Karpas-422 (cell line): ENCODE data around the gene PLK1. TPM values are rescaled to one million over a fixed set of nuclear protein-coding genes. Genes with fewer than 3 reads are reported as not detected.

Experiments used
- DNase-seq: peaks from one replicate; pipeline ENCODE4 v3.0.0-alpha.2; 2015
- H2AFZ ChIP-seq: fragments of 200-600 bp; sonication (generic); 2 replicates; pipeline ENCODE4 v1.6.1; 2014; ENCODE audit warnings: antibody characterized with exemption, low read length, mixed read lengths
- H3K27ac ChIP-seq: fragments of 200-600 bp; sonication (generic); 2 replicates; pipeline ENCODE4 v1.5.1; 2014; ENCODE audit warnings: mild to moderate bottlenecking, low read length, moderate library complexity
- H3K27me3 ChIP-seq: fragments of 200-600 bp; sonication (generic); 2 replicates; pipeline ENCODE4 v1.6.1; 2014; ENCODE audit warnings: low read length, mixed read lengths
- H3K36me3 ChIP-seq: fragments of 200-600 bp; sonication (generic); 2 replicates; pipeline ENCODE4 v1.6.1; 2014; ENCODE audit warnings: low read length, mixed read lengths; ENCODE audit not compliant: insufficient read depth
- H3K4me1 ChIP-seq: fragments of 200-600 bp; sonication (generic); 2 replicates; pipeline ENCODE4 v1.6.1; 2014; ENCODE audit warnings: mild to moderate bottlenecking, low read length, mixed read lengths
- H3K4me2 ChIP-seq: fragments of 200-600 bp; sonication (generic); 2 replicates; pipeline ENCODE4 v1.6.1; 2014; ENCODE audit warnings: low read length, low read depth, mild to moderate bottlenecking; ENCODE audit not compliant: poor library complexity, severe bottlenecking
- H3K4me3 ChIP-seq: fragments of 200-600 bp; sonication (generic); 2 replicates; pipeline ENCODE4 v1.5.1; 2014; ENCODE audit warnings: mild to moderate bottlenecking, antibody characterized with exemption, low read length, mixed read lengths
- H3K79me2 ChIP-seq: fragments of 200-600 bp; sonication (generic); 2 replicates; pipeline ENCODE4 v1.6.1; 2014; ENCODE audit warnings: mild to moderate bottlenecking, low read length, mixed read lengths
- H3K9ac ChIP-seq: fragments of 200-600 bp; sonication (generic); 2 replicates; pipeline ENCODE4 v1.6.0; 2014; ENCODE audit warnings: low read length
- H3K9me2 ChIP-seq: fragments of 200-600 bp; sonication (generic), shearing (Covaris generic); replicated peaks from 2 replicates; pipeline ENCODE4 v1.6.0; 2014; ENCODE audit warnings: mild to moderate bottlenecking, low read length, moderate library complexity; ENCODE audit not compliant: insufficient read depth
- H3K9me3 ChIP-seq: fragments of 300-700, 200-600 bp; sonication (generic); 2 replicates; pipeline ENCODE4 v1.6.1; 2014; ENCODE audit warnings: low read length, mixed read lengths
- H4K20me1 ChIP-seq: fragments of 200-600 bp; sonication (generic); 2 replicates; pipeline ENCODE4 v1.6.1; 2014; ENCODE audit warnings: mild to moderate bottlenecking, antibody characterized with exemption, low read length, low read depth; ENCODE audit not compliant: insufficient read depth
- total RNA-seq: library from RNA; depleted of rRNA; stranded (reverse); fragments of >200 nt; shearing (Covaris generic); gene quantifications from 2 replicates; pipeline ENCODE4 v1.2.3, GENCODE V29; 2014; ENCODE audit warnings: low replicate concordance

Gene PLK1
- total RNA-seq, 1 experiment from 2014 or later: 36.8 TPM

- no peaks in the 10 kb centered on the region for H4K20me1 ChIP-seq
- no peaks in the 10 kb centered on the region for H3K27me3 ChIP-seq
- no peaks in the 10 kb centered on the region for H3K9me2 ChIP-seq
- no peak overlapping the region for H3K4me3 ChIP-seq
- H3K79me2 ChIP-seq: no peaks in the 10 kb centered on the region
- H3K4me1 ChIP-seq: peaks cover 6% of the 10 kb centered on the region
- no peak overlapping the region for H3K9ac ChIP-seq
- H3K27ac ChIP-seq: no peak overlapping the region
- DNase-seq: no peak
- no peaks in the 10 kb centered on the region for H3K36me3 ChIP-seq
- no peaks in the 10 kb centered on the region for H3K9me3 ChIP-seq
- no peak overlapping the region for H2AFZ ChIP-seq
- H3K4me2 ChIP-seq: no peak overlapping the region
Measured at GRCh38 chr16:23695756-23696155, 17.1 kb downstream of the PLK1 start.

DNA sequence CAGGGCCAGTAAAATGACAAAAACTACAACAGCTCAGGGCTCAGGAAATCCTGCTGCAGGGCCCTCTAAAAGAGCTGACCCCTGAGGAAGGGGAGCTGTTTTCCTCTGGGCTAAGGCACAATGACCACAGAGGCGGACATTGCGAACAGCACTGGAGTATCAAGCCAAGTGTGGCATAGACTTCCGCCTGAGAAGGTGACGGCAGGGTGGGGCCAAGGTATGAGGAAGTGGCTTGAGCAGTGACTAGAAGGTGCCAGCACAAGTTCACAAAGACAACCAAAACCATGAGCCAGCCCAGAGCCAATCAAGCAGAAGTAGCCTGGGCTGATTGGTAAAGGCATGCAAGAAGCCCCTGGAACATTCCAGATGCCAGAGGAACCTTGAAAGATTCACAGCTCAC lies 20.4 kb downstream of the PLK1 start:
- H3K9me3 ChIP-seq: no peaks in the 10 kb centered on the region
- no peak overlapping the region for H3K27ac ChIP-seq
- H3K36me3 ChIP-seq: no peaks in the 10 kb centered on the region
- no peaks in the 10 kb centered on the region for H3K79me2 ChIP-seq
- no peak overlapping the region for H3K4me2 ChIP-seq
- H3K9me2 ChIP-seq: no peaks in the 10 kb centered on the region
- no peaks in the 10 kb centered on the region for H4K20me1 ChIP-seq
- DNase-seq: peak; percentile 62
- peaks cover 6% of the 10 kb centered on the region for H3K4me1 ChIP-seq
- H2AFZ ChIP-seq: peak overlapping the region; percentile 52; the same call in 1 of the 2 replicates
- H3K27me3 ChIP-seq: peaks cover 4% of the 10 kb centered on the region; the same call in 1 of the 2 replicates
- H3K9ac ChIP-seq: no peak overlapping the region
- no peak overlapping the region for H3K4me3 ChIP-seq

DNA sequence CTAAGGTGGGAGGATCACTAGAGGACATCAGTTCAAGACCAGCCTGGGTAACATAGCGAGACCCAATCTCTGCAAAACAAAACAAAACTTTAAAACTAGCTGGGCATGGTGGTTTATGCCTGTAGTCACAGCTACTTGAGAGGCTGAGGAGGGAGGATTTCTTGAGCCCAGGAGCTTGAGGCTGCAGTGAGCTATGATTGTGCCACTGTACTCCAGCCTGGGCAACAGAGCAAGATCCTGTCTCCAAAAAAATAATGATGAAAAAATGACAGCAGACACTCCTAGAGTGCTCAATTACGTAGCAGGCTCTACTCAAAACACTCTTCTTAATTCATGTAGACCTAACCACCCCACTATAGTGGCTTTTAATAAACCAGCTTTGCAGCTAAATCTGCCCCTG lies 21.4 kb downstream of the PLK1 start:
- H3K9me2 ChIP-seq: no peaks in the 10 kb centered on the region

DNA sequence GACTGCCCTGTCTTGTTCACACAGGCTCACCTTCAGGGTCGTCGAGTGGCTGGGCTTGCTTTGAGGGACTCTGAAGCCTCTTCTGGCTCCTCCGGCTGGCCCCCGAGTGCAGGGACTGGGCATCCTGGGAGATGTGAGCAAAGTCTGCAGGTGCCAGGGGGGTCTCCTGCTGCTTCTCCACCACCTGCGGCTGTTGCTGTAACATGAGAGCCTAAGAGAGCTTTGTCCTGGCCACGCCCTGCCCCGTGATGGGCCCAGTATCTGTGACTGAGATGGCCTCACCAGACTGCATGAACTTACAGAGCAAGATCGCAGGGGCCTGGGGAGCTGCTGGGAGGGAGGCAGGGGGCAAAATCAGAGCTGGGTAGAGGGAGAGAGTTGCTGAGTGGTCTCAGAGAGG lies 21.8 kb downstream of the PLK1 start:
- Histone ChIP-seq H3K79me2 (no peaks in the 10 kb centered on the region), H3K9ac (no peak overlapping the region), H3K36me3 (no peaks in the 10 kb centered on the region), H3K27me3 (peaks cover 4% of the 10 kb centered on the region; the same call in 1 of the 2 replicates), H4K20me1 (no peaks in the 10 kb centered on the region), H3K9me2 (no peaks in the 10 kb centered on the region), H3K9me3 (no peaks in the 10 kb centered on the region), H3K4me2 (no peak overlapping the region), H2AFZ (no peak overlapping the region), H3K27ac (no peak overlapping the region), H3K4me3 (no peak overlapping the region), H3K4me1 (peaks cover 6% of the 10 kb centered on the region)
- DNase-seq: no peak

More for the DNA sequence above, 21.4 kb downstream of the PLK1 start:
- H3K9me3 ChIP-seq: no peaks in the 10 kb centered on the region
- no peaks in the 10 kb centered on the region for H4K20me1 ChIP-seq
- no peaks in the 10 kb centered on the region for H3K79me2 ChIP-seq
- H3K4me1 ChIP-seq: peaks cover 6% of the 10 kb centered on the region
- no peak overlapping the region for H3K4me3 ChIP-seq
- no peak for DNase-seq
- no peaks in the 10 kb centered on the region for H3K36me3 ChIP-seq
- no peak overlapping the region for H2AFZ ChIP-seq
- H3K4me2 ChIP-seq: no peak overlapping the region
- H3K27me3 ChIP-seq: peaks cover 4% of the 10 kb centered on the region; the same call in 1 of the 2 replicates
- H3K27ac ChIP-seq: no peak overlapping the region
- no peak overlapping the region for H3K9ac ChIP-seq

DNA sequence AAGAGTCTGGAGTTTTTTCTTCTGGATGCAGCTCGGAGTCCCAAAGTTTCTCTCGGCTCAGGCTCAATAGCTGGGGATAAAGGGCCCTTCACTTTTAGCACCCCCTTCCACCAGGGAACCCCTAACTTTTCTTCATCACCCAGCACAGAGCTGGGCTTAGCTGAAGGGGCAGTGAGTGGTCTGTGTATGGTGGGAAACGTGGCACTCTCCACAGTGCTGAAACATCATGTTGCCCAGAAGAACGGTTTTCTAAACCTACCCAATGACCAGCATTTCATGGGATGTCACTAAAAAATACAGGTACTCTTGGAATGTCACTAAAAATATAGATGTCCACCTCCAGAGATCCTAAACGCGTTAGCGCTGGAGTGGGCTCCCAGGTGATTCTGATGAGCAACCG lies 22.4 kb downstream of the PLK1 start:
- no peak for DNase-seq
- H3K4me1 ChIP-seq: peaks cover 6% of the 10 kb centered on the region
- H2AFZ ChIP-seq: no peak overlapping the region
- H3K79me2 ChIP-seq: no peaks in the 10 kb centered on the region
- no peak overlapping the region for H3K27ac ChIP-seq
- no peaks in the 10 kb centered on the region for H4K20me1 ChIP-seq
- no peak overlapping the region for H3K9ac ChIP-seq
- no peaks in the 10 kb centered on the region for H3K36me3 ChIP-seq
- H3K27me3 ChIP-seq: peaks cover 4% of the 10 kb centered on the region; the same call in 1 of the 2 replicates
- no peak overlapping the region for H3K4me3 ChIP-seq
- no peaks in the 10 kb centered on the region for H3K9me3 ChIP-seq
- H3K4me2 ChIP-seq: no peak overlapping the region
- H3K9me2 ChIP-seq: no peaks in the 10 kb centered on the region

DNA sequence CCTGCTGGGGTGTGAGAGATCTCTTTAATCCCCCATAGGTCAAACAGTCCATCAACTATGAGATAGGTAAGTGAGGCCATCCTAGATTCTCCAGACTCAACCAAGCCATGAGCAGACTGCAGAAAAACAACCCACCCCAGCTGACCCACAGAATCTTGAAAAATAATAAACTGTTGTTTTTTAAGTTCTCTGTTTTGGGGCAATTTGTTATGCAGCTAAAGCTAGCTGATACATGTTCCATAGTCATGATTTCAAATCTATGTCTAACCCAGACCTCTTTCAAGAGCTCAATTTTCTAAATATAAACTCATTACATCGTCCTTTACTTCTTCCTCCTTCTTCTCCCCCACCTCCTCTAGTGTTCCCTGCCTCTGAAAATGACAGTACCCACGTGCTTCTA lies 24.3 kb downstream of the PLK1 start:
- no peak for DNase-seq
- no peak overlapping the region for H3K4me3 ChIP-seq
- H3K9me2 ChIP-seq: no peaks in the 10 kb centered on the region
- H3K79me2 ChIP-seq: no peaks in the 10 kb centered on the region
- peaks cover 6% of the 10 kb centered on the region for H3K4me1 ChIP-seq
- H3K27ac ChIP-seq: no peak overlapping the region
- no peak overlapping the region for H3K4me2 ChIP-seq
- no peaks in the 10 kb centered on the region for H3K9me3 ChIP-seq
- H3K9ac ChIP-seq: no peak overlapping the region
- no peaks in the 10 kb centered on the region for H4K20me1 ChIP-seq
- no peak overlapping the region for H2AFZ ChIP-seq
- no peaks in the 10 kb centered on the region for H3K36me3 ChIP-seq
- H3K27me3 ChIP-seq: peaks cover 4% of the 10 kb centered on the region; the same call in 1 of the 2 replicates

DNA sequence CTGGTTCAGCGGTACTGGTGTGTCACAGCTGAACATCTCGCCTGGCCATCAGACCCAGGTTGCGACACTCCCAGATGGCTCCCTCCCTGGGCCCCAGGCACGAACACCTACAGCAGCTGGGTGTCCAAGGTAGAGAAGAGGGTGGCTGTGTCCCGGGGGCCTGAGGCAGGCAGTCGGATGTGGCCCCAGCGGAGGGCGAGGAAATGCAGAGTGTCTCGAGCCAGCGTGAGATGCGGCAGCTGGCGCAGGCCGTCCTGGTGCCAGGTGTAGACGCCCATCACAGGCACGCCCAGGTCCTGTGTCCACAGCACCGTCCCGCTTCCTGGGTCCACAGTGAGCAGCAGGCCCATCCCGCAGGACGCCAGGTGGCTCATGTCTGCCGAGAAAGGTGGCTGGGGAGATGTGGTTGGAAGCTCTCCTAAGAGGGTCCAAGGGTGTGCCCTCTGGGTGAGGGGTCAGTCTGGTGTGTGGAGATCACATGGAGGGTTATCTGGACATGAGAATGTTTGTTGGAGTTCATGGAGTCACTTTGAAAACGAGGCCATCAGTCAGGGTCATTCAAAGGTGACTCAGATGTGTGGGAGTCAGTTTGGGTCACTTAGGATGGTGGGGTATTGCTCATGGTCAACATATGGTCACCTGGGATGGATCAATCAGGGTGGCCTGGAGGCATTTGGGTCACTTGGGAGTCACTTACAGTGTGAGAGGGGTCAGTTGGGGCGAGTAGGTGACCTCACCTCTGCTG lies 26.3 kb downstream of the PLK1 start:
- Histone ChIP-seq H3K9ac (no peak overlapping the region), H3K79me2 (no peaks in the 10 kb centered on the region), H3K4me3 (no peak overlapping the region), H2AFZ (no peak overlapping the region), H3K9me2 (no peaks in the 10 kb centered on the region), H4K20me1 (no peaks in the 10 kb centered on the region), H3K36me3 (no peaks in the 10 kb centered on the region), H3K27ac (no peak overlapping the region), H3K27me3 (peaks cover 4% of the 10 kb centered on the region; the same call in 1 of the 2 replicates), H3K4me2 (no peak overlapping the region), H3K4me1 (peaks cover 3% of the 10 kb centered on the region; the same call in 1 of the 2 replicates), H3K9me3 (peaks cover 11% of the 10 kb centered on the region)
- DNase-seq: no peak

DNA sequence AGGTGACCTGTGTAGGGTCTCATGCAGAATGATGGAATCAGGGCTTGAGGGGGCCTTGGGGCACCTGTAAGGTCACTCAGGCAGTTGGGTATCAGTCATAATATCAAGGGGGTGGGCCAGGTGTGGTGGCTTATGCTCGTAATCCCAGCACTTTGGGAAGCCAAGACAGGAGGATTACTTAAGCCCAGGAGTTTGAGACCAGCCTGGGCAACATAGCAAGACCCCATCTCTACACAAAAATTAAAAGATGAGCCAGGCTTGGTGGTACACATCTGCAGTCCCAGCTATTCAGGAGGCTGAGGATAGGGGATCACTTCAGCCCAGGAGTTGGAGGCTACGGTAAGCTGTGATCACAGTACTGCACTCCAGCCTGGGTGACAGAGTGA lies 26.8 kb downstream of the PLK1 start:
- H3K4me3 ChIP-seq: no peak overlapping the region
- no peak overlapping the region for H3K9ac ChIP-seq
- H4K20me1 ChIP-seq: no peaks in the 10 kb centered on the region
- H3K4me1 ChIP-seq: peaks cover 3% of the 10 kb centered on the region; the same call in 1 of the 2 replicates
- no peak overlapping the region for H3K27ac ChIP-seq
- H3K4me2 ChIP-seq: no peak overlapping the region
- H3K9me2 ChIP-seq: no peaks in the 10 kb centered on the region
- H3K9me3 ChIP-seq: peaks cover 12% of the 10 kb centered on the region
- no peak overlapping the region for H2AFZ ChIP-seq
- H3K79me2 ChIP-seq: no peaks in the 10 kb centered on the region
- DNase-seq: no peak
- H3K36me3 ChIP-seq: no peaks in the 10 kb centered on the region
- H3K27me3 ChIP-seq: peaks cover 4% of the 10 kb centered on the region; the same call in 1 of the 2 replicates
